ENCODE results near the gene NFASC.

- no peak for TF ChIP-seq EZH2 (IDR thresholded peaks at IDR 0.05)
- no peak for TF ChIP-seq POLR2AphosphoS5 (IDR thresholded peaks at IDR 0.05; ENCODE audit: borderline replicate concordance, low read depth, low read length)
Observed at GRCh38 chr1:204821924-204822323, 48.7 kb upstream of the NFASC start.
